Central memory CD4-positive, alpha-beta T cell (primary cell): ENCODE measurements around the gene PHF1.

ENCODE experiments used
- DNase-seq: peaks from one replicate; pipeline ENCODE4 v3.0.0; 2022

Gene PHF1

GRCh38 chr6:33433001-33433543, 22.3 kb downstream of the PHF1 start:
- no peak for DNase-seq

GRCh38 chr6:33433544-33434191, 22.9 kb downstream of the PHF1 start:
- DNase-seq, result no peak

DNA sequence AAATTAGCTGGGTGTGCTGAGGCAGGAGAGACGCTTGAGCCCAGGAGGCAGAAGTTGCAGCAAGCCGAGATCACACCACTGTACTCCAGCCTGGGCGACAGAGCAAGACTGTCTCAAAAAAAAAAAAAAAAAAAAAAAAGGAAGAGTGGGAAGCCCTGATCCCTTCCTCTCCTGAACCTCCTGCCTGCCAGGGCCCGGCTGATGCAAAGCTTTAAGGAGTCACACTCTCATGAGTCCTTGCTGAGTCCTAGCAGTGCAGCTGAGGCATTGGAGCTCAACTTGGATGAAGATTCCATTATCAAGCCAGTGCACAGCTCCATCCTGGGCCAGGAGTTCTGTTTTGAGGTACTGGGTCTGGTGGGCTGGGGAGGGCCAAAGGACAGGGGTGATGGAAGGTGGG, 24.1 kb downstream of the PHF1 start:
- no peak for DNase-seq

DNA sequence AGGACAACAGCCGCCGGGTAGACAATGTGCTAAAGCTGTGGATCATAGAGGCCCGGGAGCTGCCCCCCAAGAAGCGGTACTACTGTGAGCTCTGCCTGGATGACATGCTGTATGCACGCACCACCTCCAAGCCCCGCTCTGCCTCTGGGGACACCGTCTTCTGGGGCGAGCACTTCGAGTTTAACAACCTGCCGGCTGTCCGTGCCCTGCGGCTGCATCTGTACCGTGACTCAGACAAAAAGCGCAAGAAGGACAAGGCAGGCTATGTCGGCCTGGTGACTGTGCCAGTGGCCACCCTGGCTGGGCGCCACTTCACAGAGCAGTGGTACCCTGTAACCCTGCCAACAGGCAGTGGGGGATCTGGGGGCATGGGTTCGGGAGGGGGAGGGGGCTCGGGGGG, 26.9 kb downstream of the PHF1 start:
- no peak for DNase-seq

DNA sequence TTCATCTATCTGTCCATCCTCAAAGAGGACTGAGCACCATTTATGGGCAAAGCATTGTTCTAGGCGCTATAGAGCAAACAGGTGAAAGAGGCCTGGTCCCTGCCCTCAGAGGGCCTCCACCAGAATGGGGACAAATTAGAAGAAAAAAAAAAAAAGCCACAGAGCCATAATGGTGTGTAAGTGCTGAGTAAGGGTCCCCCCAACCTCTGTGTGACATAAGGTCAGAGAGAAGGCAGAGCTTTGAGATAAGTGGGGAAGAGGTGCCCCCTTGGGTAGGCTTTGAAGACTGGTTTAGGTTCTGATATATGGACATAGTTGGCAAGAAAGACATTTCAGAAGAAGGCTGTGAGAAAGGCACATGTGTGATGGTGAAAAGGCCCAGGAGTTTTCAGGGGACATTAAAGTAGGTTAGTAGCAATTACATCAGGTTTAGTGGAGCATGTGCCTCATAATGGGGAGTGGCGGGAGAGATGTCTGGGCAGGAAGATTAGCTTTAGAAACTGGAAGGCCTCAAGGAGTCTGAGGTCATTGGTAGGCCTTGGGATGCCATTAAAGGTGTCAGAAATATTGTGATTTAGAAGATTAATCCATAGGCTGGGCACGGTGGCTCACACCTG, 28.3 kb downstream of the PHF1 start:
- DNase-seq, result no peak

DNA sequence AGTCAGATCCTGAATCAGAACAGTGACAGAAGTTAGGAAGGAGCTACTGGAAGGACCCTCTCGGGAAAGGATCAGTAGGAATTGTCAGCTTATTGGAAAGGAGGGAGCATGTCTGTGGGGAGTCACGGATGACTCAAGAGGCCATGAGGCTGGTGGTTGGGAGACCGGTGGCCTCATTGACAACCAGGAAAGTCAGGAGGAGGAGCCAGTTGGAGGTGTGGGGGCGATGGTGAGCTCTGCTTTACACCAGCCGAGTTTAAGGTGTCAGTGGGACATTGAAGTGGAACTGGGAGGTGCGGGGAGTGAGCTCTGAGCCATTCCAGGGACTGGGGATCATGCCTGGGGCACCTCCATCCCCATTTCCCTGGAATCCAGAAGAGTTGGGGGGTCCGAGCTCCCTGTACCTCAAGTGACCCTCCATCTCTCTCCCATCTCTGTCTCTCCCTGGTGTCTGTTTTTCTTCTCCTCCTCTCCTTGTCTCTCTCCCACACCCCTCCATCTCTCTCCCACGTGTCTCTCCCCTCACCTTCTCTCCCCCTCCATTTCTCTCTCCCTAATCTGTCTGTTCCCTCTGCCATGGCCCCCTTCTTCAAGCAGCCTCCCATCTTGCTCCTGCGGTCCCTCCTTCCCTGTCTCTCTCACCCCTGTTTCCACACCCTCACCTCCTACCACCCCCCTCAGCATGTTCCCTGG, 29.3 kb downstream of the PHF1 start:
- no peak for DNase-seq

DNA sequence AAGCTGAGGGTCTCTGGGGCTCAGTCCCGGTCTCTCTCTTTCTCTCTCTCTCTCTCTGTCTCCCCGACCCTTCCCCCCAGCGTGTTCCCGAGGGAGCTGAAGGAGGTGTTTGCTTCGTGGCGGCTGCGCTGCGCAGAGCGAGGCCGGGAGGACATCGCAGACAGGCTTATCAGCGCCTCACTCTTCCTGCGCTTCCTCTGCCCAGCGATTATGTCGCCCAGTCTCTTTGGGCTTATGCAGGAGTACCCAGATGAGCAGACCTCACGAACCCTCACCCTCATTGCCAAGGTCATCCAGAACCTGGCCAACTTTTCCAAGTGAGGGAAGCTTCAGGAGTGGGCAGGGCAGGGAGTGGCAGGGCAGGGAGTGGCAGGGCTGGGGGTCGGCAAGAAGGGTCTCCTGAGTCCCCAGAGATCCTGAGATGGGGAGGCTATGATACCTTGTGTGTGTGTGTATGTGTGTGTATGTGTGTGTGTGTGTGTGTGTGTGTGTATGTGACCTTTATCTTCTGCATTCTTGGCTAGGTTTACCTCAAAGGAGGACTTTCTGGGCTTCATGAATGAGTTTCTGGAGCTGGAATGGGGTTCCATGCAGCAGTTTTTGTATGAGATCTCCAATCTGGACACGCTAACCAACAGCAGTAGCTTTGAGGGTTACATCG, 30.0 kb downstream of the PHF1 start:
- DNase-seq, result no peak

- no peak for DNase-seq
Observed at GRCh38 chr6:33441457-33441856, 30.6 kb downstream of the PHF1 start.

- DNase-seq, result no peak
Observed at GRCh38 chr6:33442283-33442682, 31.5 kb downstream of the PHF1 start.

DNA sequence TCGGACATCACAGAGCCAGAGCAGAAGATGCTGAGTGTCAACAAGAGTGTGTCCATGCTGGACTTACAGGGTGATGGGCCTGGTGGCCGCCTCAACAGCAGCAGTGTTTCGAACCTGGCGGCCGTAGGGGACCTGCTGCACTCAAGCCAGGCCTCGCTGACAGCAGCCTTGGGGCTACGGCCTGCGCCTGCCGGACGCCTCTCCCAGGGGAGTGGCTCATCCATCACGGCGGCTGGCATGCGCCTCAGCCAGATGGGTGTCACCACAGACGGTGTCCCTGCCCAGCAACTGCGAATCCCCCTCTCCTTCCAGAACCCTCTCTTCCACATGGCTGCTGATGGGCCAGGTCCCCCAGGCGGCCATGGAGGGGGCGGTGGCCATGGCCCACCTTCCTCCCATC, 32.2 kb downstream of the PHF1 start:
- DNase-seq, result no peak

DNA sequence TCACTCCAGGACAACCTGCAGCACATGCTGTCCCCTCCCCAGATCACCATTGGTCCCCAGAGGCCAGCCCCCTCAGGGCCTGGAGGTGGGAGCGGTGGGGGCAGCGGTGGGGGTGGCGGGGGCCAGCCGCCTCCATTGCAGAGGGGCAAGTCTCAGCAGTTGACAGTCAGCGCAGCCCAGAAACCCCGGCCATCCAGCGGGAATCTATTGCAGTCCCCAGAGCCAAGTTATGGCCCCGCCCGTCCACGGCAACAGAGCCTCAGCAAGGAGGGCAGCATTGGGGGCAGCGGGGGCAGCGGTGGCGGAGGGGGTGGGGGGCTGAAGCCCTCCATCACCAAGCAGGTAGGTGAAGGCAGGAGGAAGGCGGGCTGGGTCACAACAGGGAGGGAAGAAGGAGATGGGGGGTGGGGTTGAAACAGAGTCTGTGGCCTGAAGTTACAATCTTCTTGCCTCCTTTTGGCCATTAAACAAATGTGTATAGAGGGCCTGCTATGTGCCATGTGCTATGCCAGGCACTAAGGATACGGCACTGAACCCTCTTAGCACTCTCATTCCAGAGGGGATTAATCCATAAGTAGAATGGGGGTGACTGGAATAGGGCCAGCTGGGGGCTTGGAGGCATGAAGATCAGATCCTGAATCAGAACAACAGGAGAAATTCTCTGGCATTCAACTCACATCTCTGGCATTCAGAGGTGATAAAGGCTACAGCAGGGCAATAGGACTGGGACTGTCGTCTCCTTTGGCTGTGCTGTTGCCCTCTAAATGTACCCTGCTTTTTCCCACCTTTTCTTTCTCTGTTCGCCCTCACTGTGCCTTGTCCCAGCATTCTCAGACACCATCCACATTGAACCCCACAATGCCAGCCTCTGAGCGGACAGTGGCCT, 33.0 kb downstream of the PHF1 start:
- DNase-seq, result no peak

- no peak for DNase-seq
Observed at GRCh38 chr6:33445119-33445603, 34.3 kb downstream of the PHF1 start.

DNA sequence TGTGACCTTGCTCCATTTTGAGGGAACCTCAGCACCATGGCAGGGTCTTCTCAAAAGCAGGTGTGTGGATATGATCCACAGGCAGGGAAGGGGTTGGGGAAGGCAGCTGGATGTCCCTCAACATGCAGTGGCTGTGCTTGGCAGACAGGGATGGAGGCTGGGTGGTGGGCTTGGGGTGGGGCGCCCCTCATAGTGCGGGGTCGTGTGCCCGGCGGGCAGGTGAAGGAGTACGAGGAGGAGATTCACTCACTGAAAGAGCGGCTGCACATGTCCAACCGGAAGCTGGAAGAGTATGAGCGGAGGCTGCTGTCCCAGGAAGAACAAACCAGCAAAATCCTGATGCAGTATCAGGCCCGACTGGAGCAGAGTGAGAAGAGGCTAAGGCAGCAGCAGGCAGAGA, 35.5 kb downstream of the PHF1 start:
- no peak for DNase-seq

DNA sequence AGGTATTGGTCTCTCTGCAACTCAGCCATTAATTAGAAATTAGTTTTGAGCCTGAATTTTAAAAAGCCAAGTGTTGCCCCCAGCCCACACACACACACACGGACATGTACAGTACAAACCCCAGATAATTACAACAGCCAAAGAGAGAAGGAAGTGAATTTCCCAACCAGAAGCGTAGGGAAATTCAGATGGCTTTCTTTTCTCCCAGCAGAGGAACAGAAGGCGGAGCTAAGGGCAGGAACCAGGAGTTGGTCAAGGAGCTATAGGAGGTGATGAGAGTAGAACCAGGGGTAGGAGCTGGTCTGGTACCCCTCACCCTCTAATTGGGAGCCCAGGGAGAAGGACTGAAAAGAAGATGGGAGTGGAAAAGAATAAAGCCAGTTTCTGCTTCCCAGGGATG, 39.6 kb downstream of the PHF1 start:
- no peak for DNase-seq

- no peak for DNase-seq
Observed at GRCh38 chr6:33451606-33452005, 40.8 kb downstream of the PHF1 start.

- DNase-seq, result no peak
Observed at GRCh38 chr6:33452496-33452895, 41.7 kb downstream of the PHF1 start.

DNA sequence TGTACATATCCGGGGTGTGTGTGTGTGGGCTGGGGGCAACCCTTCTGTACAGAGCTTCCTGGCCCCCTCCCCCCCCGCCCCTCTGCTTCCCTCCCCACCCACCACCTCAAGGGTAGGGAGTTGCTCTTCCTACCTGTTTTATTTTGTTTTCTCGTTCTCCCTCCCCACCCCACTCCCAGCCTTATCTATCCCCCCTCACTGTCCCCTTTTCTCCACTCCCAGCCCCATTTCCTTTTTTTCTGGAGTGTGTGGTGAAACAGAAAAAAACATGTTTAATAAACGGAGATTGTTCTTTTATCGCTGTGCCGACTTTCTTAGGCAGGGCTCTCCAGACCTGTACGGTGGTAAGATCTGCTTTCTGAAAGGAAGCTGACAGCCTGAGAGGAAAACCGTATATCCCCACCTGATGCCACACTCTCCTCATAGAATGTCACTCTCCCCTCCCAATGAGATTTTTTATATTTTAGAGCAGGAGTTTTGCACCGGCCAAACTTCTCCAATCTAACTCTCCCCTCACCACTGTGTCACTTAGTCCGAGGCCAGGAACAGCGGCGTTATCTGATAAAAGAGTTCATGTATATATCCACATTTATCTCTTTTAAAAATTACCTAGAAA, 42.7 kb downstream of the PHF1 start:
- no peak for DNase-seq

- peak; percentile 92 for DNase-seq
Observed at GRCh38 chr6:33454009-33454946, 43.5 kb downstream of the PHF1 start, which contains the start of gene ZBTB9. Gene ZBTB9, plus strand, starts transcription at chr6:33454576. Its CDS starts 525 bp downstream, at chr6:33455101.

- DNase-seq, result no peak
Observed at GRCh38 chr6:33455051-33455450, 44.2 kb downstream of the PHF1 start.

- DNase-seq, result no peak
Observed at GRCh38 chr6:33456156-33456555, 45.3 kb downstream of the PHF1 start.

DNA sequence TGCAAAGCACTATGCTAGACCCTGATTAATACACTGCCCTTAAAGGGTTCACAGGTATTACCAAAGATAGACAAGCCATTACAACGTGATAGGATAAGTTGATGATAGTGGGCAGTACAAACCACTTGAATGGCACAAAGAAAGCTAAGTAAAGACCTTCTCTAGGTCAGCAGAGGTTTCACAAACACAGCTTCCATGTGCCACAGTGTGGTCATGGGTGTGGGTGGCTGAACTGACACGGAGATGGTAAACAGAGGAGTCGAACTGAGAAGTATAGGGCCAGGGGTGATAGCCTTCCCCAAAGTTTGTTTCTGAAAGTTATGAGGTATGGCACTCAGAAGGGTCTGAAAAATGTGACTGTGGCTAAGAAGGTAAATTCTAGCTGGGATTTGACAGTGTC, 47.9 kb downstream of the PHF1 start:
- no peak for DNase-seq
